NCI-H446 (cell line): ENCODE measurements around the gene CTNNBL1.

Source experiments
- DNase-seq, 2 experiments: peaks; one replicate each; lab custom pipeline; 2025; lab: John Stamatoyannopoulos, UW

The CTNNBL1 gene

GRCh38 chr20:37821696-37822095 lies 127.9 kb downstream of the CTNNBL1 start:
- no peak for DNase-seq

GRCh38 chr20:37822141-37822601 lies 128.3 kb downstream of the CTNNBL1 start:
- no peak for DNase-seq

GRCh38 chr20:37823296-37823980 lies 129.6 kb downstream of the CTNNBL1 start:
- no peak for DNase-seq

- no peak for DNase-seq
Observed at GRCh38 chr20:37827605-37828004, 133.8 kb downstream of the CTNNBL1 start.

GRCh38 chr20:37828684-37829083 lies 134.9 kb downstream of the CTNNBL1 start:
- no peak for DNase-seq

GRCh38 chr20:37829128-37829527 lies 135.3 kb downstream of the CTNNBL1 start:
- no peak for DNase-seq

GRCh38 chr20:37833221-37833896 lies 139.5 kb downstream of the CTNNBL1 start:
- DNase-seq = no peak

- DNase-seq = no peak
Observed at GRCh38 chr20:37836926-37837325, 143.1 kb downstream of the CTNNBL1 start.

- no peak for DNase-seq
Observed at GRCh38 chr20:37837924-37838323, 144.1 kb downstream of the CTNNBL1 start.

- DNase-seq = no peak
Observed at GRCh38 chr20:37838769-37839431, 145.1 kb downstream of the CTNNBL1 start.

GRCh38 chr20:37839432-37839827 lies 145.6 kb downstream of the CTNNBL1 start:
- no peak for DNase-seq

GRCh38 chr20:37839955-37840354 lies 146.1 kb downstream of the CTNNBL1 start:
- DNase-seq = no peak

GRCh38 chr20:37841389-37841788 lies 147.6 kb downstream of the CTNNBL1 start:
- DNase-seq = no peak

- no peak for DNase-seq
Observed at GRCh38 chr20:37841971-37842370, 148.1 kb downstream of the CTNNBL1 start.

- no peak for DNase-seq
Observed at GRCh38 chr20:37845241-37845681, 151.4 kb downstream of the CTNNBL1 start.

- DNase-seq = no peak
Observed at GRCh38 chr20:37845878-37846277, 152.0 kb downstream of the CTNNBL1 start.

- DNase-seq = no peak
Observed at GRCh38 chr20:37846573-37846972, 152.7 kb downstream of the CTNNBL1 start.

- no peak for DNase-seq
Observed at GRCh38 chr20:37848706-37849105, 154.9 kb downstream of the CTNNBL1 start.

- DNase-seq = no peak
Observed at GRCh38 chr20:37849156-37849555, 155.3 kb downstream of the CTNNBL1 start.

GRCh38 chr20:37849566-37849965 lies 155.7 kb downstream of the CTNNBL1 start:
- DNase-seq = no peak

GRCh38 chr20:37850036-37850592 lies 156.3 kb downstream of the CTNNBL1 start:
- no peak for DNase-seq

GRCh38 chr20:37850724-37851355 lies 157.0 kb downstream of the CTNNBL1 start:
- no peak for DNase-seq
